GM18505 (cell line): ENCODE measurements around the gene ARSG.
"Not testable (repeated sequence)": the region's sequence is repeated elsewhere in the genome, so short reads cannot be mapped to it uniquely, and the experiment has no call there.

ENCODE experiments used
- ATAC-seq: cut with Tn5 transposase; IDR thresholded peaks from one replicate; pipeline ENCODE4 v1.9.1; 2021; ENCODE audit not compliant: unreplicated experiment
- POLR2A ChIP-seq: IDR thresholded peaks from 4 replicates; pipeline ENCODE4 v1.6.1; 2011; ENCODE audit warnings: borderline replicate concordance; ENCODE audit not compliant: insufficient read depth, insufficient read length; ENCODE audit errors: extremely low read depth

ARSG gene

DNA sequence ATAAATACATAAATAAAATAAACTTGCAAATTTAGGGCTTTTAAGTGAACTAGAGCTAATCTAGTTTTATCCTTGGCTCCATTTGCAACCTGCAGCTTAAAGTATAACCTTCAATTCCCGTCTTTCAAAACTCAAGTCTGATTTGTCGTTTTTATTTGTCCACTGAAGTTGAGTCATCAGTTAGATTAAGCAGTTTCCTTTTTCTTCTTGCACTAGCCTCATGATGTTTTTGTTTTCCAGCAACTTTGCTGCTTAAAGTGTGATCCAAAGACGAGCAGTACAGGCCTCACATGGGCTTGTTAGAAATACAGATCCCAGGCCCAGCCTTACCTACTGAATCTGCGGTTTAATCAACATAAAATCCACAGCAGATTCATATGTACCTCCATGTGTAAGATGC lies 13.8 kb downstream of the ARSG start:
- ATAC-seq: no peak
- TF ChIP-seq POLR2A: no peak

DNA sequence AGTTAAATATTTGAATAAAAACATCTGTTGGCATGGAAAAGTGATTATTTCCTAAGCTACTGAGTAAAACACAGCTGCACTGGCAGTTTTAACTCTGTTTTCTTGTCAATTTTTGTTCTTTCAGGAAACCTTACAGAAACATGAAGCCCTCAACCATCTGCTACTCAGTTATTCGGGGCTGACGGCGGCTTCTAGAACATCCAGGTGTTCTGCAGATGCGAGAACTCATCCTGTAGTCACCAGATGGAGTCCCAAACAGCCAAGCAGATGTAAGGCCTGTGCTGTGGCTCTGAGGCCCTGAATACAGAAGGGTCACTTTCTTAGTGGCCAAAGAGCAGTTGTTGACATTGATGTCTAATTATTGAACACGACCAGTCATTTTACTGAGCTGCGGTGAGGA lies 15.5 kb downstream of the ARSG start:
- TF ChIP-seq POLR2A: no peak
- ATAC-seq: no peak

DNA sequence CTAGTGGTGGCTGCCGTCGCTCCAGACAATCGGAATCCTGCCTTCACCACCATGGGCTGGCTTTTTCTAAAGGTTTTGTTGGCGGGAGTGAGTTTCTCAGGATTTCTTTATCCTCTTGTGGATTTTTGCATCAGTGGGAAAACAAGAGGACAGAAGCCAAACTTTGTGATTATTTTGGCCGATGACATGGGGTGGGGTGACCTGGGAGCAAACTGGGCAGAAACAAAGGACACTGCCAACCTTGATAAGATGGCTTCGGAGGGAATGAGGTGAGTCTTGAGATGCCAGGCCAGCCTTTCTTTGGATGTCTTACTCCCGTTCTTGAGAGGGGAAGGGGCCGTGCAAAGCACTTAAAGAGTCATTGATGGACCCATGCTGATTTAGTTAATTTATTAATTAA lies 16.1 kb downstream of the ARSG start:
- no peak for ATAC-seq
- no peak for TF ChIP-seq POLR2A

DNA sequence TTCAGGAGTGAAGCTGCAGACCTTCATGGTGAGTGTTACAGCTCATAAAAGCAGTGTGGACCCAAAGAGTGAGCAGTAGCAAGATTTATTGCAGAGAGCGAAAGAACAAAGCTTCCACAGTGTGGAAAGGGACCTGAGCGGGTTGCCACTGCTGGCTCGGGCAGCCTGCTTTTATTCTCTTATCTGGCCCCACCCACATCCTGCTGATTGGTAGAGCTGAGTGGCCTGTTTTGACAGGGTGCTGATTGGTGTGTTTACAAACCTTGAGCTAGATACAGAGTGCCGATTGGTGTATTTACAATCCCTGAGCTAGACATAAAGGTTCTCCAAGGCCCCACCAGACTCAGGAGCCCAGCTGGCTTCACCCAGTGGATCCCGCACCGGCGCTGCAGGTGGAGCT lies 17.2 kb downstream of the ARSG start:
- not testable (repeated sequence) for ATAC-seq

DNA sequence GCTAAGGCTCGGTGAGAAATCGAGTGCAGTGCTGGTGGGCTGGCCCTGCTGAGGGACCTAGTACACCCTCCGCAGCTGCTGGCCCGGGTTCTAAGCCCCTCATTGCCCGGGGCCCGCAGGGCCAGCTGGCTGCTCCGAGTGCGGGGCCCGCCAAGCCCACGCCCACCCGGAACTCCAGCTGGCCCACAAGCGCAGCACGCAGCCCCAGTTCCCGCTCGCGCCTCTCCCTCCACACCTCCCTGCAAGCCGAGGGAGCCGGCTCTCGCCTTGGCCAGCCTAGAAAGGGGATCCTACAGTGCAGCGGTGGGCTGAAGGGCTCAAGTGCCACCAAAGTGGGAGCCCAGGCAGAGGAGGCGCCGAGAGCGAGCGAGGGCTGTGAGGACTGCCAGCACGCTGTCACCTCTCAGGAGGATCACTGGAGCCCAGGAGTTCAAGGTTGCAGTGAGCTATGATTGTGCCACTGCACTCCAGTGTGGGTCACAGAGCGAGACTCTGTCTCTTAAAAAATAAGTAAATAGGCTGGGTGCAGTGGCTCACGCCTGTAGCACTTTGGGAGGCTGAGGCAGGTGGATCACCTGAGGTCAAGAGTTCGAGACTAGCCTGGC lies 17.9 kb downstream of the ARSG start:
- not testable (repeated sequence) for ATAC-seq

DNA sequence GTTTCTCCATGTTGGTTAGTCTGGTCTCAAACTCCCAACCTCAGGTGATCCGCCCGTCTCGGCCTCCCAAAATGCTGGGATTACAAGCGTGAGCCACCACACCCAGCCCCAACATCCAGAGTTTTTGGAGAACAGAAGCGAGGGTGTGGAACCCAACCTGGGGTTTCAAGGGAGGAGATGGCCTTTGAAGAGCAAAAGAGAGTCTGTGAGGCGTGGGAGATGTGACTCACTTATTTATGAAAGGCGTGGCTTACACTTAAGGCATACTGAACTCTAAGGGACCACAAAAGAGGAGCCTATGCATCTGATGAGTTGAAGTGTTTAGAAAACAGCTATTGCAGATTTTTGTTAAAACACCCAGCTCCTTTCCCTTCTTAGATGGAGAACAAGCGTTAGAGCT lies 18.9 kb downstream of the ARSG start:
- ATAC-seq: no peak
- no peak for TF ChIP-seq POLR2A

DNA sequence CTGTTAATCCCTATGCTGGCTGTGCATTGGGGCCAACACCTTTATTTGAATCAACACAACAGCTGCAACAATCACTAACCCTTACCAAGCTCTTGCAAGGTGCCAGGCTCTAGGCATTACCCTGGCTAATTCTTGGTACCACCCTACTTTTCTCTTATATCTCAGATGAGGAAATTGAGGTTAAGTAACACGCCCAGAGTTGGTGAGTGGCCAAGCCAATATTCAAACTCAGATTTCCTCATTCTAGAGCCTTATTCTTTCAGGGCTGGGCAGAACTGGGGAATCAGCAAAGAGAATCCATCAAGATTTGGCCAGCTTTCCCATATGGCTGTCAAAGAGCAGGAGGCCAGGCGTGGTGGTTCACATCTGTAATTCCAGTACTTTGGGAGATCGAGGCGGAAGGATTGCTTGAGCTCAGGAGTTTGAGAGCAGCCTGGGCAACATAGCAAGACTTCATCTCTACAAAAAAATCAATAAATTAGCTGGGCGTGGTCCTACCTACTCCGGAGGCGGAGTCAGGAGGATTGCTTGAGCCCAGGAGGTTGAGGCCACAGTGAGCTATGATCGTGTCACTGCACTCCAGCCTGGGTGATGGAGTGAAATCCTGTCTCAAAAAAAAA lies 23.7 kb downstream of the ARSG start:
- no peak for ATAC-seq
- no peak for TF ChIP-seq POLR2A

DNA sequence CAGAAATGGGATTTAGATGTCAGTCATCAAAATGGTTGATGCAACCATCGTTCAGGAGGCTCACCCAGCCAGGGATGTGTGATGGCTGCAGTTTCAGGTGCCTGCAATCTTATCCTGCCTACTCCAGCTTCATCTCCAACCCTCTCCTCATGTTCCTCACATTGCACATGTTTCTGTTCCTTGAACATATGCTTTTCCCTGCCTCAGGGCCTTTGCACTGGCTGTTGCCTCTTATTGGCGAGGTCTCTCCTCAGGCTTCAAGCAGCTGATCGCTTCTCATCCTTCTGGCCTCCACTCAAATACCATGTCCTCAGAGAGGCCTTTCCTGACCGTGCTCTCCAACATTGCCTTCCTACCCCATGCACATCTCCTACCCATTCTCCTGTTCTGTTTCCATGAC lies 24.6 kb downstream of the ARSG start:
- ATAC-seq: no peak

DNA sequence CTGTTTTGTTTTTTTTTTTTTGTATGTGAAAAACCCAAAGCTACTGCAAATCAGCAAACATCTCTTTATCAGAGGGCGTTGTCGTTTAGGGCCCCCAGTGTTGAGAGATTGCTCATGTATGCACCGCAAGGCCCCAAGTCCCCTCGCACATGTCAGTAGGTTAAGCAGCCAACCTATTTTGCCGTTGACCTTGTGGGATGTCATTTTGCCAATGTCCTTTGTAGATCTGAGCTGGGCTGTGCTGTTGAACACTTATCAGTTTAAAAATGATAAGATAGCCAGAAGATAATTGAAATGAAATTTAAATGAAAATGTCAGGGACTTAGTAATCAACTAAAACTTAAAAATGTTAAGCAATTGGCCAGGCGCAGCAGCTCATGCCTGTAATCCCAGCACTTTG lies 26.2 kb downstream of the ARSG start:
- no peak for ATAC-seq
- no peak for TF ChIP-seq POLR2A

More for the DNA sequence above, 24.6 kb downstream of the ARSG start:
- no peak for TF ChIP-seq POLR2A

DNA sequence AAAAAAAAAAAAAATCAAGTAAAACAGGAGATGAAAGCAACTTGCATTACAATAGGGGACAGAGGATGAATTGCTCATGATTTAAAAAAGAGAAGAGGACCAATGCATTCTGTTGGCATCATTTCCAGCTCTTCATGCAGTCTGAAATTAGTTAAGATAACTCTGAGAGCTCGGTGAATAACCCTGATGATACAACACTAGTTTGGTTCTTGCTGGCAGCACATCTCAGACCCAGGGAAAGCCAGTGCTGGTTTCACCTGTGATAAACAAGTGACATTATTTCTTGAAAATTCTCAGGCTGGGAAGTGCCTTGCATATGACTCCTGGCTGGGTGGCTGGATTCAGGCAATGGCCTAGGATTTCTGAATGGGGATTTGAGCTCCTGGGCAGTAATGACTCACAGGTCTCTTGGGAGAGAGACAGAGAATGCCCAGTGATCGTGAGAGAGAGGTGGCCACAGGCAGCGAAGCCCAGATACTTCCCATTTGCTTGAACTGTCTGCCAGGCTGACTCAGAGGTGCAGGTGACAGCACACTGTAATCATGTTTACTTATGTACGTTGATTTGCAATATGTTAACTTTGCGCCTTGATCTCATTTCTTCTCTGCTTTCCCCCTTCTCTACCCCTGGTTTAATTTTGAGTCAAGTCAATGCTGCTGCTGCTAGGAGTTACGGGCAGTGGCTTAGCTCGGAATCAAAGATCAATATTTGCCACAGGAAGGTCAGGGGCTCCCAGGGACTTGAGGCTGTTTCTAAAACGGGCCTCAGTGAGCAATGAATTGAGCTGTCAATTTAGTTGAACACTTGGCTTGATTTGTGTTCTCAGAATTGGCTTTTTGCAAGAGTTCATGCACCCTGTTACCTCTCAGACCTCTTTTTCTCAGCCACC lies 27.1 kb downstream of the ARSG start:
- no peak for TF ChIP-seq POLR2A
- no peak for ATAC-seq

DNA sequence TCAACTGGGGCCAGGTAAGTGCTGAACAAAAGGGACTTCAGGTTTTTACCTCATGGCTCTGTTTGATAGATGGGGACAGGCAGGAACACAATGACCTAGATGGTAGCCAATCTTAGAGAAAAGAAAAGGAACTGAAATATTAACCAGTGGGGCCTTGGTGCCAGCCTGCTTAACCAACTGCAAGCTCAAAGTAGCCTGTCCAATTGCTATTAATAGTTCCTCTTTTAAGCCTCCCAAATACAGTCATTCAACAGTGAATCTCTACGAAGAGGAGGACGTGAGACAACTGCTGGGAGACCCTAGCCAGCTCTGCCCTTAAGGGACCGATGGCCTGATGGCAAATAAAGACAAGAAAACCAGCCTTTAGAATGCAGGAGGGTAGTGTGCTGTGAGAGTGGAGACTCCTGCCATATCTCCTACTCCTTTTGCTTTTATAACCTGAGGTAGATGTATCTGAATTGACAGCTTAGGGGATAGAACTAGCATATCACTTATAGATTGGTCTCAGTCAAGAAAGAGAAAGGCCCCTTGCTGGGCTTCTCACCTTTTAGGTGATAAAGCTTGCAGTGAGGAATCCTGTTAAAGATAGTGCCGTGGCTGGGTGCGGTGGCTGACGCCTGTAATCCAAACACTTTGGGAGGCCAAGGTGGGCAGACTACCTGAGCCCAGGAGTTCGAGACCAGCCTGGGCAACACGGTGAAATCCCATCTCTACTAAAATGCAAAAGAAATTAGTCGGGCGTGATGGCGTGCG lies 28.3 kb downstream of the ARSG start:
- no peak for TF ChIP-seq POLR2A
- no peak for ATAC-seq

DNA sequence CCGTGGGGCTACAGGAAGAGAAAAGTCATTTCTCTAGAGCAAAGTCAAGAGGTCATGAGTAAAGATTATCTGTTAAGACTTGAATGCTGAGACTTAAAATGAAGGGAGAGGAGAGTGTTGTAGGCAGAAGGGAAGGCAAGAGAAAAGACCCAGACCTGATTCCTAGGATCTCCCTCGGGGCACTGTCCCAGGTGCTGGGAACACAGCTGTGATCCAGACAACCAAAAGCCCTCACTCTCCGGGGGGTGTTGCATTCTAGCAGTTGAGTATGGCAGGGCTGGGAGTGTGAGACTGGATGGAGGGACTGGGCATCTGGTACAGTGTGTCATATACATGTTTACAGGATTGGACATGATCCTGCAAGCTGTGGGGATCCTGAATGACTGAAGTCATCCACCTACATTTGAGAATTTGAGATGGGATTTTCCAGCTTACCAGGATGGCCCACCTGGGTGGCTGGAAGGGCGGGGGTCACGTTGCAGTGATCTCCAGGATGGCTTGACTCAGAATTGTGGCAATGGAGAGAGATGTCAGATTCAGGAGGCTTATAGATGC lies 29.1 kb downstream of the ARSG start:
- ATAC-seq: no peak
- TF ChIP-seq POLR2A: no peak

DNA sequence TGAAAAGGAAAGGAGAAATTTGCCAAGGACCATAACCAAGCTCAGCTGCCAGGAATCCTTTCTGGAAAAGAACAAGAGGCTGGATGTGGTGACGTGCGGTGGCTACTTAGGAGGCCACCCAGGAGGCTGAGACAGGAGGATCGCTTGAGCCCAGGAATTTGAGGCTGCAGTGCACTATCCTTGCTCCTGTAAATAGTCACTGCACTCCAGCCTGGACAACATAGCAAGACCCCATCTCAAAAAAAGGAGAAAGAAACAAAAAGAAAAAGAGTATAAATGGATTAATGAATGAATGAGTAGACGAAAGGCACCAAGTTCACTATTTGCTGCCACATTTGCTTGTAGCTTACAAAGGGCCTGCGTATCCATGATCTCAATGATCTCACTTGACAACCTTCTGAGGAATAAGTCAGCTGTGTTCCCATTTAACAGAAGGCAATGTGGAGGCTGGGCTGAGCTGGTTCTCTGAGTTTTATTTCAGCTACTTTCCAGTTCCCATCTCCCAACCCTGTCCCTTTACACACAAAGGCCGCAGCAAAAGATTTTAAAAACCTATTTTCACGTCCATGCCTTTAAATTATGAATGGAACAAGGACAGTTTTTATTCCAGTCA lies 29.8 kb downstream of the ARSG start:
- TF ChIP-seq POLR2A: no peak
- no peak for ATAC-seq
